DOHH2 (cell line): ENCODE results near the gene CAMTA1.

Experiments
- H3F3A ChIP-seq: fragments of 200-600 bp; sonication (generic), shearing (Covaris generic); 2 replicates; pipeline ENCODE4 v1.6.0; 2016; ENCODE audit warnings: antibody characterized with exemption, mild to moderate bottlenecking; ENCODE audit not compliant: control insufficient read depth, insufficient read depth
- H3K27ac ChIP-seq: fragments of 200-600 bp; sonication (generic); 2 replicates; pipeline ENCODE4 v1.5.1; 2014; ENCODE audit warnings: low read depth, mild to moderate bottlenecking, low read length, moderate library complexity
- H3K27me3 ChIP-seq: fragments of 200-600 bp; sonication (generic); 2 replicates; pipeline ENCODE4 v1.6.1; 2014; ENCODE audit warnings: mild to moderate bottlenecking, low read length, mixed read lengths; ENCODE audit not compliant: control insufficient read depth
- H3K36me3 ChIP-seq: fragments of 200-600 bp; sonication (generic); 2 replicates; pipeline ENCODE4 v1.6.1; 2014; ENCODE audit warnings: mild to moderate bottlenecking, low read length, moderate library complexity, mixed read lengths; ENCODE audit not compliant: control insufficient read depth
- H3K4me1 ChIP-seq: fragments of 200-600 bp; sonication (generic); 2 replicates; pipeline ENCODE4 v1.6.1; 2014; ENCODE audit warnings: mild to moderate bottlenecking, low read length, mixed read lengths; ENCODE audit not compliant: control insufficient read depth
- H3K4me2 ChIP-seq: fragments of 200-600 bp; sonication (generic); 2 replicates; pipeline ENCODE4 v1.6.0; 2014; ENCODE audit warnings: mild to moderate bottlenecking, low read length, moderate library complexity
- H3K4me3 ChIP-seq: fragments of 200-600 bp; sonication (generic); 2 replicates; pipeline ENCODE4 v1.5.1; 2014; ENCODE audit warnings: mild to moderate bottlenecking, low read length, mixed read lengths
- H3K79me2 ChIP-seq: fragments of 200-600 bp; sonication (generic); 2 replicates; pipeline ENCODE4 v1.6.1; 2014; ENCODE audit warnings: mild to moderate bottlenecking, low read length, mixed read lengths; ENCODE audit not compliant: control insufficient read depth
- H3K9me2 ChIP-seq: fragments of 200-600 bp; sonication (generic); replicated peaks from 2 replicates; pipeline ENCODE4 v1.6.1; 2014; ENCODE audit warnings: mild to moderate bottlenecking, low read length, mixed read lengths; ENCODE audit not compliant: control insufficient read depth
- H3K9me3 ChIP-seq: fragments of 200-600 bp; sonication (generic); 2 replicates; pipeline ENCODE4 v1.6.1; 2014; ENCODE audit warnings: antibody characterized with exemption, low read length, mixed read lengths; ENCODE audit not compliant: control insufficient read depth, insufficient read depth
- H4K20me1 ChIP-seq: fragments of 200-600 bp; sonication (generic); 2 replicates; pipeline ENCODE4 v1.6.0; 2014; ENCODE audit warnings: low read depth, mild to moderate bottlenecking, antibody characterized with exemption, low read length, moderate library complexity; ENCODE audit not compliant: control insufficient read depth, insufficient read depth
- CTCF ChIP-seq: fragments of 200-600 bp; sonication (generic); IDR thresholded peaks from one replicate; pipeline ENCODE4 v1.5.1; 2014; ENCODE audit warnings: antibody characterized with exemption, mild to moderate bottlenecking, low read depth, low read length; ENCODE audit not compliant: poor library complexity, severe bottlenecking
- EZH2phosphoT487 ChIP-seq: fragments of 200-600 bp; sonication (generic); IDR thresholded peaks from 2 replicates; pipeline ENCODE4 v1.6.1; 2017; ENCODE audit warnings: borderline replicate concordance, mild to moderate bottlenecking, antibody characterized with exemption, low read length, moderate library complexity, mixed read lengths

The CAMTA1 gene

GRCh38 chr1:7678491-7679158 lies 893.4 kb downstream of the CAMTA1 start:
- Histone ChIP-seq H3K79me2 (no peaks in the 10 kb centered on the region), H3K4me1 (no peaks in the 10 kb centered on the region), H3F3A (no peaks in the 10 kb centered on the region), H4K20me1 (no peaks in the 10 kb centered on the region), H3K27ac (no peak overlapping the region), H3K4me2 (no peak overlapping the region), H3K4me3 (no peak overlapping the region), H3K36me3 (no peaks in the 10 kb centered on the region), H3K9me3 (no peaks in the 10 kb centered on the region), H3K27me3 (peaks cover 19% of the 10 kb centered on the region), H3K9me2 (no peaks in the 10 kb centered on the region)
- TF ChIP-seq CTCF: no peak
- TF ChIP-seq EZH2phosphoT487: no peak

- H3K4me3 ChIP-seq: no peak overlapping the region
- no peak overlapping the region for H3K27ac ChIP-seq
- no peaks in the 10 kb centered on the region for H3K79me2 ChIP-seq
- H3K4me1 ChIP-seq: no peaks in the 10 kb centered on the region
- H3K36me3 ChIP-seq: no peaks in the 10 kb centered on the region
- TF ChIP-seq EZH2phosphoT487 (no peak), CTCF (no peak)
- H3F3A ChIP-seq: no peaks in the 10 kb centered on the region
- H3K4me2 ChIP-seq: no peak overlapping the region; the same call in 1 of the 2 replicates
- no peaks in the 10 kb centered on the region for H4K20me1 ChIP-seq
- H3K27me3 ChIP-seq: peaks cover 19% of the 10 kb centered on the region
- H3K9me3 ChIP-seq: no peaks in the 10 kb centered on the region
- no peaks in the 10 kb centered on the region for H3K9me2 ChIP-seq
Measured at GRCh38 chr1:7679159-7679872, 894.1 kb downstream of the CAMTA1 start.

DNA sequence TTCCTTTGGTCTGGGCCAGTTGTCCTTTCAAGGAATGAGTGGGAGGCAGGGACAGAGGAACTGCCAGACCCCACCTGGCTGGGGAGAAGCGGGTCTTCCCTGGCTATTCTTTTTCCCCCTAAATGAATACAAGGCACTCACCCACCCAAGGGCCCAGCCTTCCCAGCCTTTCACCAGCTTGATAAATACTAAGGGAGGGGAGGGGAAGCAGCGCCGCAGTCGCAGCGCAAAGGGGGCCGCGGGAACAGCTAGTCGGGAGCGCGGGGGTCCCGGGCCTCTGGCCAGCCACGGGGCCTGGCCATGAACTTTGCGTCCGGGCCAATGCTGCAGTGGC lies 894.6 kb downstream of the CAMTA1 start:
- no peaks in the 10 kb centered on the region for H4K20me1 ChIP-seq
- H3F3A ChIP-seq: no peaks in the 10 kb centered on the region
- H3K27ac ChIP-seq: no peak overlapping the region
- peak overlapping the region; percentile 45 for H3K4me3 ChIP-seq
- no peaks in the 10 kb centered on the region for H3K9me3 ChIP-seq
- no peaks in the 10 kb centered on the region for H3K9me2 ChIP-seq
- no peaks in the 10 kb centered on the region for H3K79me2 ChIP-seq
- peaks cover 19% of the 10 kb centered on the region for H3K27me3 ChIP-seq
- TF ChIP-seq CTCF (no peak), EZH2phosphoT487 (no peak)
- no peaks in the 10 kb centered on the region for H3K36me3 ChIP-seq
- peak overlapping the region; percentile 44 for H3K4me2 ChIP-seq
- H3K4me1 ChIP-seq: no peaks in the 10 kb centered on the region
